ENCODE data around the gene CCDC160. TPM values are rescaled to one million over a fixed set of nuclear protein-coding genes. Genes with fewer than 3 reads are reported as not detected.

Gene CCDC160
- total RNA-seq, result 1 to 10 TPM in 1 of 2 donors, under 1 TPM in 1; 0.74 to 2.5 TPM

- Histone ChIP-seq H3K27ac (peak within 1 kb of the TSS; percentile 43 to 53), H3K9me3 (no peaks in the 10 kb centered on the region), H3K4me1 (replicated peaks) (no peaks in the 10 kb centered on the region), H3K27me3 (replicated peaks; ENCODE audit: insufficient read depth) (no peaks in the 10 kb centered on the region), H3K4me3 (peak within 1 kb of the TSS; percentile 46 to 51), H3K36me3 (no peaks in the 10 kb centered on the region)
- whole genome bisulfite sequencing, result 13% methylated on average over 22 of the region's 70 CpGs
- no peak for TF ChIP-seq CTCF (IDR thresholded peaks at IDR 0.05)
- peak; percentile 51 for DNase-seq (ENCODE audit: low spot score)
- intact Hi-C loops (cut with DNase I), result no loop called here
Measured at GRCh38 chrX:134236626-134237614, at the start of gene CCDC160. TSS of gene CCDC160 (plus strand) at chrX:134237182. CDS start at chrX:134244801, 7,619 bp downstream.

- WGBS, result 23% methylated on average over 2 of the region's 2 CpGs
- H3K4me3 ChIP-seq, result no peak overlapping the region
- H3K36me3 ChIP-seq, result no peaks in the 10 kb centered on the region
- no peaks in the 10 kb centered on the region for H3K27me3 ChIP-seq (replicated peaks; ENCODE audit: insufficient read depth)
- H3K9me3 ChIP-seq, result no peaks in the 10 kb centered on the region
- TF ChIP-seq POLR2AphosphoS5 (IDR thresholded peaks at IDR 0.05), result no peak
- no peak for TF ChIP-seq POLR2A (IDR thresholded peaks at IDR 0.05)
- TF ChIP-seq CTCF (IDR thresholded peaks at IDR 0.05), result no peak
- intact Hi-C loops (cut with DNase I), result no loop called here
- H3K27ac ChIP-seq, result no peak overlapping the region
- no peak for DNase-seq (ENCODE audit: low spot score)
- H3K4me1 ChIP-seq (replicated peaks), result no peaks in the 10 kb centered on the region
Measured at GRCh38 chrX:134191281-134191680, 45.7 kb upstream of the CCDC160 start.

GRCh38 chrX:134194915-134195314 is 42.1 kb upstream of the CCDC160 start:
- WGBS, result 91% methylated on average over 6 of the region's 6 CpGs
- no peak for DNase-seq (ENCODE audit: low spot score)

GRCh38 chrX:134202561-134202960 is 34.4 kb upstream of the CCDC160 start:
- intact Hi-C loops (cut with DNase I), result no loop called here
- WGBS, result 27% methylated on average over 1 of the region's 1 CpG
- TF ChIP-seq CTCF (IDR thresholded peaks at IDR 0.05), result no peak
- TF ChIP-seq POLR2AphosphoS5 (IDR thresholded peaks at IDR 0.05), result no peak
- no peak for TF ChIP-seq POLR2A (IDR thresholded peaks at IDR 0.05)

More at GRCh38 chrX:134194915-134195314, 42.1 kb upstream of the CCDC160 start:
- H3K9me3 ChIP-seq, result no peaks in the 10 kb centered on the region
- no peaks in the 10 kb centered on the region for H3K36me3 ChIP-seq
- TF ChIP-seq CTCF (IDR thresholded peaks at IDR 0.05) (no peak), POLR2A (IDR thresholded peaks at IDR 0.05) (no peak), POLR2AphosphoS5 (IDR thresholded peaks at IDR 0.05) (no peak)
- no peaks in the 10 kb centered on the region for H3K27me3 ChIP-seq (replicated peaks; ENCODE audit: insufficient read depth)
- intact Hi-C loops (cut with DNase I), result no loop called here
- H3K4me1 ChIP-seq (replicated peaks), result no peaks in the 10 kb centered on the region
- H3K27ac ChIP-seq, result no peak overlapping the region
- no peak overlapping the region for H3K4me3 ChIP-seq

More at GRCh38 chrX:134202561-134202960, 34.4 kb upstream of the CCDC160 start:
- Histone ChIP-seq H3K36me3 (no peaks in the 10 kb centered on the region), H3K9me3 (no peaks in the 10 kb centered on the region), H3K4me3 (no peak overlapping the region), H3K4me1 (replicated peaks) (no peaks in the 10 kb centered on the region), H3K27ac (no peak overlapping the region), H3K27me3 (replicated peaks; ENCODE audit: insufficient read depth) (no peaks in the 10 kb centered on the region)
- no peak for DNase-seq (ENCODE audit: low spot score)
